ENCODE results near the gene ZFYVE1.

Gene ZFYVE1

GRCh38 chr14:72982146-72982708, 44.7 kb downstream of the ZFYVE1 start:
- no peak overlapping the region for H3K4me3 ChIP-seq (replicated peaks; ENCODE audit: low read depth, low read length)
- TF ChIP-seq CTCF (IDR thresholded peaks at IDR 0.05; ENCODE audit: insufficient read depth, low read length, poor library complexity, severe bottlenecking), result no peak
- H3K27me3 ChIP-seq (replicated peaks; ENCODE audit: control insufficient read depth, insufficient read depth, low read length), result no peaks in the 10 kb centered on the region
- no peak for DNase-seq (ENCODE audit: extremely low read depth, insufficient read length)
- peaks cover 15% of the 10 kb centered on the region for H3K36me3 ChIP-seq (ENCODE audit: control insufficient read depth, insufficient read depth, low read length)

- H3K36me3 ChIP-seq (ENCODE audit: control insufficient read depth, insufficient read depth, low read length), result peaks cover 17% of the 10 kb centered on the region
- H3K27me3 ChIP-seq (replicated peaks; ENCODE audit: control insufficient read depth, insufficient read depth, low read length), result no peaks in the 10 kb centered on the region
- no peak for DNase-seq (ENCODE audit: extremely low read depth, insufficient read length)
- H3K4me3 ChIP-seq (replicated peaks; ENCODE audit: low read depth, low read length), result no peak overlapping the region
- TF ChIP-seq CTCF (IDR thresholded peaks at IDR 0.05; ENCODE audit: insufficient read depth, low read length, poor library complexity, severe bottlenecking), result no peak
These were observed 46.0 kb downstream of the ZFYVE1 start for GRCh38 chr14:72980863-72981262.

GRCh38 chr14:72978856-72979255, 48.0 kb downstream of the ZFYVE1 start:
- DNase-seq (ENCODE audit: extremely low read depth, insufficient read length), result no peak
- TF ChIP-seq CTCF (IDR thresholded peaks at IDR 0.05; ENCODE audit: insufficient read depth, low read length, poor library complexity, severe bottlenecking), result no peak
- Histone ChIP-seq H3K36me3 (ENCODE audit: control insufficient read depth, insufficient read depth, low read length) (peaks cover 27% of the 10 kb centered on the region), H3K4me3 (replicated peaks; ENCODE audit: low read depth, low read length) (no peak overlapping the region), H3K27me3 (replicated peaks; ENCODE audit: control insufficient read depth, insufficient read depth, low read length) (no peaks in the 10 kb centered on the region)

GRCh38 chr14:72975770-72976169, 51.1 kb downstream of the ZFYVE1 start:
- H3K36me3 ChIP-seq (ENCODE audit: control insufficient read depth, insufficient read depth, low read length), result peaks cover 25% of the 10 kb centered on the region

GRCh38 chr14:72974661-72975060, 52.2 kb downstream of the ZFYVE1 start:
- no peaks in the 10 kb centered on the region for H3K27me3 ChIP-seq (replicated peaks; ENCODE audit: control insufficient read depth, insufficient read depth, low read length)
- no peak for DNase-seq (ENCODE audit: extremely low read depth, insufficient read length)
- no peak for TF ChIP-seq CTCF (IDR thresholded peaks at IDR 0.05; ENCODE audit: insufficient read depth, low read length, poor library complexity, severe bottlenecking)
- H3K36me3 ChIP-seq (ENCODE audit: control insufficient read depth, insufficient read depth, low read length), result peaks cover 26% of the 10 kb centered on the region
- no peak overlapping the region for H3K4me3 ChIP-seq (replicated peaks; ENCODE audit: low read depth, low read length)

More at GRCh38 chr14:72975770-72976169, 51.1 kb downstream of the ZFYVE1 start:
- Histone ChIP-seq H3K4me3 (replicated peaks; ENCODE audit: low read depth, low read length) (no peak overlapping the region), H3K27me3 (replicated peaks; ENCODE audit: control insufficient read depth, insufficient read depth, low read length) (no peaks in the 10 kb centered on the region)
- DNase-seq (ENCODE audit: extremely low read depth, insufficient read length), result no peak
- peak; percentile 25 for TF ChIP-seq CTCF (IDR thresholded peaks at IDR 0.05; ENCODE audit: insufficient read depth, low read length, poor library complexity, severe bottlenecking)
